ENCODE data around the gene NCOA3. TPM values are rescaled to one million over a fixed set of nuclear protein-coding genes. Genes with fewer than 3 reads are reported as not detected.
"Not testable (repeated sequence)": the region's sequence is repeated elsewhere in the genome, so short reads cannot be mapped to it uniquely, and the experiment has no call there.

The NCOA3 gene
- total RNA-seq, 1 donor from 2014 or later, result 23.8 TPM

- H3K4me3 ChIP-seq, result no peak overlapping the region
- TF ChIP-seq CTCF (IDR thresholded peaks at IDR 0.05; ENCODE audit: borderline replicate concordance), result no peak
- no peaks in the 10 kb centered on the region for H3K27me3 ChIP-seq (ENCODE audit: low read depth)
- intact Hi-C loops (cut with micrococcal nuclease), result no loop called here
- H3K27ac ChIP-seq (replicated peaks), result peak overlapping the region; percentile 92
- H3K36me3 ChIP-seq, result no peaks in the 10 kb centered on the region
- H3K4me1 ChIP-seq, result peaks cover 48% of the 10 kb centered on the region
- peaks cover 12% of the 10 kb centered on the region for H3K9me3 ChIP-seq (replicated peaks)
- DNase-seq, result no peak
Measured at GRCh38 chr20:47492284-47492683, 9.4 kb upstream of the NCOA3 start.

- peak; percentile 92 for DNase-seq
- no peaks in the 10 kb centered on the region for H3K27me3 ChIP-seq (ENCODE audit: low read depth)
- peaks cover 40% of the 10 kb centered on the region for H3K4me1 ChIP-seq
- H3K36me3 ChIP-seq, result no peaks in the 10 kb centered on the region
- H3K4me3 ChIP-seq, result peak overlapping the region; percentile 35
- intact Hi-C loops (cut with micrococcal nuclease), result no loop called here
- H3K27ac ChIP-seq (replicated peaks), result peak overlapping the region; percentile 92
- H3K9me3 ChIP-seq (replicated peaks), result peaks cover 12% of the 10 kb centered on the region
- no peak for TF ChIP-seq CTCF (IDR thresholded peaks at IDR 0.05; ENCODE audit: borderline replicate concordance)
Measured at GRCh38 chr20:47493175-47493962, 8.3 kb upstream of the NCOA3 start.

- H3K27ac ChIP-seq (replicated peaks), result peak overlapping the region; percentile 92
- no peaks in the 10 kb centered on the region for H3K27me3 ChIP-seq (ENCODE audit: low read depth)
- no peak for TF ChIP-seq CTCF (IDR thresholded peaks at IDR 0.05; ENCODE audit: borderline replicate concordance)
- peaks cover 12% of the 10 kb centered on the region for H3K9me3 ChIP-seq (replicated peaks)
- H3K36me3 ChIP-seq, result no peaks in the 10 kb centered on the region
- no peak for DNase-seq
- peak overlapping the region; percentile 35 for H3K4me3 ChIP-seq
- peaks cover 40% of the 10 kb centered on the region for H3K4me1 ChIP-seq
- intact Hi-C loops (cut with micrococcal nuclease), result no loop called here
Measured at GRCh38 chr20:47493963-47494293, 7.8 kb upstream of the NCOA3 start.

GRCh38 chr20:47494606-47495005 lies 7.1 kb upstream of the NCOA3 start:
- peaks cover 37% of the 10 kb centered on the region for H3K4me1 ChIP-seq
- DNase-seq; intact Hi-C loops (cut with micrococcal nuclease); H3K27me3 ChIP-seq (ENCODE audit: low read depth); H3K36me3 ChIP-seq; H3K4me3 ChIP-seq: not testable (repeated sequence)
- H3K9me3 ChIP-seq (replicated peaks), result peaks cover 12% of the 10 kb centered on the region
- H3K27ac ChIP-seq (replicated peaks), result peak overlapping the region; percentile 92

GRCh38 chr20:47496118-47496517 lies 5.6 kb upstream of the NCOA3 start:
- no peak for DNase-seq
- H3K36me3 ChIP-seq, result no peaks in the 10 kb centered on the region
- H3K4me1 ChIP-seq, result peaks cover 40% of the 10 kb centered on the region
- H3K4me3 ChIP-seq, result no peak overlapping the region
- intact Hi-C loops (cut with micrococcal nuclease), result no loop called here
- peaks cover 12% of the 10 kb centered on the region for H3K9me3 ChIP-seq (replicated peaks)
- no peak for TF ChIP-seq CTCF (IDR thresholded peaks at IDR 0.05; ENCODE audit: borderline replicate concordance)
- no peaks in the 10 kb centered on the region for H3K27me3 ChIP-seq (ENCODE audit: low read depth)
- H3K27ac ChIP-seq (replicated peaks), result peak overlapping the region; percentile 92

- DNase-seq, result no peak
- Histone ChIP-seq H3K9me3 (replicated peaks) (peaks cover 12% of the 10 kb centered on the region), H3K27ac (replicated peaks) (no peak overlapping the region), H3K27me3 (ENCODE audit: low read depth) (no peaks in the 10 kb centered on the region), H3K4me1 (peaks cover 45% of the 10 kb centered on the region), H3K4me3 (no peak overlapping the region), H3K36me3 (no peaks in the 10 kb centered on the region)
- TF ChIP-seq CTCF (IDR thresholded peaks at IDR 0.05; ENCODE audit: borderline replicate concordance), result no peak
- intact Hi-C loops (cut with micrococcal nuclease), result no loop called here
Measured at GRCh38 chr20:47498606-47499005, 3.1 kb upstream of the NCOA3 start.

Measured in left ventricle myocardium inferior (tissue), 1 donor.